Suprapubic skin (tissue), 4 donors: ENCODE results near the gene RASGRP3. TPM values are rescaled to one million over a fixed set of nuclear protein-coding genes. Genes with fewer than 3 reads are reported as not detected.

Experiments
- DNase-seq, 2 donors: peaks; one replicate each; pipeline ENCODE4 v3.0.0-alpha.2; 2019; ENCODE audit warnings: low spot score in 2 of 2
- H3K27ac ChIP-seq: fragments of 200-600 bp; sonication (generic); one replicate; pipeline ENCODE4 v1.5.1; 2019
- H3K27me3 ChIP-seq: fragments of 200-600 bp; sonication (generic); one replicate; pipeline ENCODE4 v1.5.1; 2019
- H3K36me3 ChIP-seq: fragments of 200-600 bp; sonication (generic); one replicate; pipeline ENCODE4 v1.5.1; 2019
- H3K4me1 ChIP-seq: fragments of 200-600 bp; sonication (generic); one replicate; pipeline ENCODE4 v1.5.1; 2019
- H3K4me3 ChIP-seq: fragments of 200-600 bp; sonication (generic); one replicate; pipeline ENCODE4 v1.5.1; 2019; ENCODE audit warnings: mild to moderate bottlenecking
- H3K9me3 ChIP-seq: fragments of 200-600 bp; sonication (generic); one replicate; pipeline ENCODE4 v1.5.1; 2019
- EP300 ChIP-seq: sonication (generic); formaldehyde crosslinking; IDR thresholded peaks from one replicate; pipeline ENCODE4 v1.6.1; 2017; ENCODE audit warnings: antibody characterized with exemption
- POLR2A ChIP-seq, 2 donors: fragments of 450-650 bp; IDR thresholded peaks; one replicate each; pipeline ENCODE4 v1.6.1; 2017; ENCODE audit warnings: antibody characterized with exemption in 2 of 2, mild to moderate bottlenecking in 2 of 2, moderate library complexity in 2 of 2
- POLR2AphosphoS5 ChIP-seq, 3 donors: sonication (generic); formaldehyde crosslinking; IDR thresholded peaks; one replicate each; pipeline ENCODE4 v1.6.1; 2017; ENCODE audit warnings: antibody characterized with exemption in 3 of 3
- WGBS: methylation state at CpG from one replicate; pipeline ENCODE4 v1.1.5; 2018; 5-methylcytosine and 5-hydroxymethylcytosine counted together
- total RNA-seq, 4 donors: library from RNA; depleted of rRNA; stranded (reverse); fragments of >200 nt; gene quantifications; one replicate each; pipeline ENCODE4 v1.1.0, GENCODE V29; 2016
- TF ChIP-seq, protein P1 (sequence below), 2 donors: fragments of 200-600 bp in 1 of 2; fragments of 450-650 bp in 1 of 2; sonication (generic) in 1 of 2; IDR thresholded peaks; one replicate each; pipeline ENCODE4 v1.5.1; 2016 to 2019; ENCODE audit warnings: antibody characterized with exemption in 2 of 2, mild to moderate bottlenecking in 1 of 2, moderate library complexity in 1 of 2

The RASGRP3 gene, protein sequence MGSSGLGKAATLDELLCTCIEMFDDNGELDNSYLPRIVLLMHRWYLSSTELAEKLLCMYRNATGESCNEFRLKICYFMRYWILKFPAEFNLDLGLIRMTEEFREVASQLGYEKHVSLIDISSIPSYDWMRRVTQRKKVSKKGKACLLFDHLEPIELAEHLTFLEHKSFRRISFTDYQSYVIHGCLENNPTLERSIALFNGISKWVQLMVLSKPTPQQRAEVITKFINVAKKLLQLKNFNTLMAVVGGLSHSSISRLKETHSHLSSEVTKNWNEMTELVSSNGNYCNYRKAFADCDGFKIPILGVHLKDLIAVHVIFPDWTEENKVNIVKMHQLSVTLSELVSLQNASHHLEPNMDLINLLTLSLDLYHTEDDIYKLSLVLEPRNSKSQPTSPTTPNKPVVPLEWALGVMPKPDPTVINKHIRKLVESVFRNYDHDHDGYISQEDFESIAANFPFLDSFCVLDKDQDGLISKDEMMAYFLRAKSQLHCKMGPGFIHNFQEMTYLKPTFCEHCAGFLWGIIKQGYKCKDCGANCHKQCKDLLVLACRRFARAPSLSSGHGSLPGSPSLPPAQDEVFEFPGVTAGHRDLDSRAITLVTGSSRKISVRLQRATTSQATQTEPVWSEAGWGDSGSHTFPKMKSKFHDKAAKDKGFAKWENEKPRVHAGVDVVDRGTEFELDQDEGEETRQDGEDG
- total RNA-seq: 10 to 100 TPM in 1 of 4 donors, 1 to 10 TPM in 3; 4.1 to 11.1 (median 6.4) TPM

DNA sequence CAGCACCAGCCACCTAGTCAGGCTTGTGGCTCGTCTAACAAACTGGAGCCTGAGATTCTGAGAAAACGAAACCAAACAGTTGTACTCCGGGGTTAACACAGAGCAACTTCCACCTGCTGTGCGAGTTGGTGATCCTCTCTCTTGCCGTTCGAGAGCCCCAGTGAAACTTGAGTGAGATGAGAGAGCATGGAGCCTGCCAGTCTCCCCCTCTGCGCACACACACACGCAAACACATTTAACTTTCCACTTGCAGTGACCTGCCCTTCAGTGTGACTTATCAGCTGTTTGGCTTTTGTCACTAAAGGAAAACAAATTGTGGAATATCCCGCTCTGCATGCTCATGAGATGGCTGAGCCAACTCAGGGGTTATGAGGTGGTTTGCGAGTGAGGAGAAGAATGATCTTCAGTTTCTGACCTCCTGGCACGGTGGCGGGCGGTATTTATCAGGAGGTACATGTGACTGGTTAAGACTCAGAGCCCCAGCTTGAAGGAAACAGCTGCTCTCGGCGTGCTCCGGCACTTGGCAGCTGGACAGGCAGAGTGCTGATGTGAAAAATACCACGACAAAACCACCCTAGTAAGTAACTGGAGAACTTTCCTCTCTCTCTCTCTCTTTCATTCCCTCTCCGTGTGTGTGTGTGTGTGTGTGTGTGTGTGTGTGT lies at the start of gene RASGRP3:
TSS of gene RASGRP3 (plus strand) at position 519 of the 662 bp plus-strand sequence. CDS start 38,488 bp downstream, outside the sequence.
- peak; percentile 87 to 91 for DNase-seq
- H3K9me3 ChIP-seq: no peaks in the 10 kb centered on the region
- peaks cover 15% of the 10 kb centered on the region for H3K4me1 ChIP-seq
- 1% methylated on average over 17 of the region's 18 CpGs for WGBS
- no peaks in the 10 kb centered on the region for H3K27me3 ChIP-seq
- no peaks in the 10 kb centered on the region for H3K36me3 ChIP-seq
- H3K4me3 ChIP-seq: peak within 1 kb of the TSS; percentile 62
- TF ChIP-seq, protein P1, sequence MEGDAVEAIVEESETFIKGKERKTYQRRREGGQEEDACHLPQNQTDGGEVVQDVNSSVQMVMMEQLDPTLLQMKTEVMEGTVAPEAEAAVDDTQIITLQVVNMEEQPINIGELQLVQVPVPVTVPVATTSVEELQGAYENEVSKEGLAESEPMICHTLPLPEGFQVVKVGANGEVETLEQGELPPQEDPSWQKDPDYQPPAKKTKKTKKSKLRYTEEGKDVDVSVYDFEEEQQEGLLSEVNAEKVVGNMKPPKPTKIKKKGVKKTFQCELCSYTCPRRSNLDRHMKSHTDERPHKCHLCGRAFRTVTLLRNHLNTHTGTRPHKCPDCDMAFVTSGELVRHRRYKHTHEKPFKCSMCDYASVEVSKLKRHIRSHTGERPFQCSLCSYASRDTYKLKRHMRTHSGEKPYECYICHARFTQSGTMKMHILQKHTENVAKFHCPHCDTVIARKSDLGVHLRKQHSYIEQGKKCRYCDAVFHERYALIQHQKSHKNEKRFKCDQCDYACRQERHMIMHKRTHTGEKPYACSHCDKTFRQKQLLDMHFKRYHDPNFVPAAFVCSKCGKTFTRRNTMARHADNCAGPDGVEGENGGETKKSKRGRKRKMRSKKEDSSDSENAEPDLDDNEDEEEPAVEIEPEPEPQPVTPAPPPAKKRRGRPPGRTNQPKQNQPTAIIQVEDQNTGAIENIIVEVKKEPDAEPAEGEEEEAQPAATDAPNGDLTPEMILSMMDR (IDR thresholded peaks at IDR 0.05): no peak
- TF ChIP-seq POLR2A (IDR thresholded peaks at IDR 0.05): peak in 1 of 2 donors; percentile 47
- peak in 2 of 3 donors; percentile 1 to 32 for TF ChIP-seq POLR2AphosphoS5 (IDR thresholded peaks at IDR 0.05)
- no peak for TF ChIP-seq EP300
- H3K27ac ChIP-seq: peak within 1 kb of the TSS; percentile 85

DNA sequence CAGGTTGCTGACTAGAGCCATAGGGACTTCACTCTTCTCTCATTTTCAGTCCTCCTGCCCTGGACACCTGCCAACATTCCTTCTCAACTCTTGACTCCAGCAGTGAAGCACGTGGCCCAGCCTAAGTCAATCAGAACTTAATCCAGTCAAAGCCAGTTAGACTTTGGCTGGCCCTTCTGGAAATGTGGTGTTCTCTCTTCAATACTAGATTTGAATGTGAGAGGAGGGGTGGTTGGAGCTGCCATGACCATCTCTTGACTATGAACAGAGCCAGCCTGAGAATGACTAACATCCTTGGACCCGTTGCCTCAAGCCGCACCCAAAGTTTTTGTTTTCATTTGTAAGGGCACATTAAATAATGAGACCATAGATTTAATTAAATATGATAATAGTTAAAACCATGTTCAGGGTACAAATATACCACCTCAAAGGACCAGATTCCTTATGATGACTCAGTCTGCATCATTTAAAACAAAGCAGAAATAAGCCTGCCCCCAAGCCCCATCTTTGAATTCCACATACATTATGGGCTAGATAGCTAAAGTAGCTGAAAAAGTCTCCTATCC lies 49.7 kb upstream of the RASGRP3 start:
- Histone ChIP-seq H3K9me3 (no peaks in the 10 kb centered on the region), H3K4me3 (no peak overlapping the region), H3K36me3 (no peaks in the 10 kb centered on the region), H3K4me1 (no peaks in the 10 kb centered on the region), H3K27ac (no peak overlapping the region), H3K27me3 (no peaks in the 10 kb centered on the region)
- DNase-seq: no peak
- 43% methylated on average over 3 of the region's 3 CpGs for WGBS
- TF ChIP-seq, protein P1 (IDR thresholded peaks at IDR 0.05): no peak
- TF ChIP-seq EP300: no peak
- no peak for TF ChIP-seq POLR2A (IDR thresholded peaks at IDR 0.05)
- no peak for TF ChIP-seq POLR2AphosphoS5 (IDR thresholded peaks at IDR 0.05)

DNA sequence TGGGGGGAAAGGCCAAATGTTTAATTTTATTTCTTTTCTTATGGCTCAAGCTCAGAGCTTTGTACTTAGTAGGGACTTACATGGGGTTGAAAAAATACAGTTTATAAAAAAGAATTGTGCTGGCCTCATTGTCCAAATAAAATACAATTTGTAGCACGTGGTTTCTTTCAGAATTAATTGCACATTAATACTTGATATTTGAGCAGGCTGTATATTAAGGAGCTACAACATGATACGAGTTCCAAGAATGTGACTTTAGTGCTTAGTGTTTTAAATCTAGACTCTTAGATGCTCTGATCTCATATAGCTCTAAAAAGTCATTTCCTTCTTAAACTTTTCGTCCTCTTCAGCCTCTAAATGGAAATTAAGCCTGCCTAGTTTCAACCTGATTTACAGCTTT lies 46.4 kb upstream of the RASGRP3 start:
- H3K36me3 ChIP-seq: no peaks in the 10 kb centered on the region
- 74% methylated on average over 3 of the region's 3 CpGs for WGBS
- H3K27ac ChIP-seq: no peak overlapping the region
- no peak overlapping the region for H3K4me3 ChIP-seq
- H3K4me1 ChIP-seq: no peaks in the 10 kb centered on the region
- TF ChIP-seq, protein P1 (IDR thresholded peaks at IDR 0.05): no peak
- TF ChIP-seq POLR2AphosphoS5 (IDR thresholded peaks at IDR 0.05): no peak
- TF ChIP-seq POLR2A (IDR thresholded peaks at IDR 0.05): no peak
- TF ChIP-seq EP300: no peak
- DNase-seq: no peak
- H3K9me3 ChIP-seq: no peaks in the 10 kb centered on the region
- no peaks in the 10 kb centered on the region for H3K27me3 ChIP-seq

DNA sequence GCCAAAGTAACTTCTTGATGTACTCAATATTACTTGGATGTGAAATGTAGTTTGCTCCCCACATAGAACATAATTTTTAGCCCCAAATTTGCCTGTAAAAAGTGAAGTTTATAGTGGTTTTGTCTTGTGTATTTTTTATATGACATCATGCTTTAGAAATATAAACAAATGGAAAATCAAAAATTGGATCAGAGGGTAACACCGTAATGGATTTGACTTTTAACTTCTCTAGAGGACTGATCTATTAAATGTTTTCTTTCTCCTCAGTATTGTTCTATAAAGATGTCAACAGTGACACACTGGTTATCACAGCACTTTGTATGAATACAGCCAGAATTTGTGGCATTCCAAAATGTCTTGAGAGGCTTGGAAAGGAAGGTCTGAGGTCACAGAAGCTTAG lies 45.6 kb upstream of the RASGRP3 start:
- H3K9me3 ChIP-seq: no peaks in the 10 kb centered on the region
- TF ChIP-seq POLR2AphosphoS5 (IDR thresholded peaks at IDR 0.05): no peak
- H3K4me1 ChIP-seq: no peaks in the 10 kb centered on the region
- no peak overlapping the region for H3K27ac ChIP-seq
- DNase-seq: no peak
- H3K36me3 ChIP-seq: no peaks in the 10 kb centered on the region
- WGBS: 68% methylated on average over 1 of the region's 1 CpG
- H3K4me3 ChIP-seq: no peak overlapping the region
- no peaks in the 10 kb centered on the region for H3K27me3 ChIP-seq

DNA sequence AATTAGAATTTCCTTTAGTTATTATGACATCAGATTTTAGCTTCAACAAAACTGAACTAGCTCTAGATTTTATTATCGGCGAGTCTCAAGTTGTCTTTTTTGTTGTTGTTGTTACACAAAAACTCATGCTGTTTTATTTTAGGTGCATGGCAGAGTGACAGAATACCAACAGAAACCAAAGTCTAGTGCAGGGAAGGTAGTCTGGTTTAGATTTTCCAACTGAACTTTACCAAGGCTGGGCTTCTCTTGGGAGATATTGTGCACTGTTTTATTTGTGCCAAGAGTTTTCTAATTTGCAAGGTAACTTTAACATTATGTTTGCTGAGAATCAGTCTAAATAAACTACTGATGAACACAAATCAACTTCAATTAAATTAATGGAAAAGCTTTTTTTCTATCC lies 43.6 kb upstream of the RASGRP3 start:
- 66% methylated on average over 2 of the region's 2 CpGs for WGBS
- Histone ChIP-seq H3K27me3 (no peaks in the 10 kb centered on the region), H3K27ac (no peak overlapping the region), H3K36me3 (no peaks in the 10 kb centered on the region), H3K9me3 (no peaks in the 10 kb centered on the region), H3K4me3 (no peak overlapping the region), H3K4me1 (peaks cover 2% of the 10 kb centered on the region)
- TF ChIP-seq EP300 (no peak), POLR2A (IDR thresholded peaks at IDR 0.05) (no peak), POLR2AphosphoS5 (IDR thresholded peaks at IDR 0.05) (no peak)
- TF ChIP-seq, protein P1 (IDR thresholded peaks at IDR 0.05): no peak
- DNase-seq: no peak
